Esophagus squamous epithelium (tissue), 4 donors: ENCODE results near the gene TMEM89.

Source experiments
- POLR2A ChIP-seq, 4 donors: fragments of 450-650 bp; IDR thresholded peaks; one replicate each; pipeline ENCODE4 v1.6.1; 2017; ENCODE audit warnings: antibody characterized with exemption in 4 of 4, mild to moderate bottlenecking in 4 of 4, moderate library complexity in 3 of 4
- TF ChIP-seq, protein P1 (sequence below), 6 experiments: fragments of 450-650 bp in 4 of 6; fragments of 200-600 bp in 2 of 6; sonication (generic) in 2 of 6; IDR thresholded peaks; one replicate each; pipeline ENCODE4 v1.5.1; 2016 to 2019; ENCODE audit warnings: antibody characterized with exemption in 6 of 6, mild to moderate bottlenecking in 4 of 6, moderate library complexity in 4 of 6

DNA sequence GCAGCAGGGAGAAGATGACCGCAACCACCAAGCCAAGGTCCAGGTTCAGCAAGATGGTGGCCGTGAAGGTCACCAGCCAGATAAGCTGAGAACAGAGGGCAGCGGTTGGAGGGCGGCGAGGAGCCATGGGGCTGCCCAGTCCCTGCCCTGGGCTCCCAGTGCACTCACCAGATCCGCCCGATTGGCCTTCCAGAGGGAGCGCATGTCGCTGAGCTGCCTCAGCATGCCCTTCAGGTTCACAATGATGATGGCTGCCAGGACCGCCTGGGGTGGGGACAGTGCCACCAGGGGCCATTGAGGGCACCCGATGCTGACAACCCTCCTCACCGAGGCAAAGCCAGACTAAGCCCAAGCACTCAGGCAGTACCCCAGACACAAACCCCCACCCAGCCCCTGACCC is 8.3 kb upstream of the TMEM89 start:
- TF ChIP-seq, protein P1, sequence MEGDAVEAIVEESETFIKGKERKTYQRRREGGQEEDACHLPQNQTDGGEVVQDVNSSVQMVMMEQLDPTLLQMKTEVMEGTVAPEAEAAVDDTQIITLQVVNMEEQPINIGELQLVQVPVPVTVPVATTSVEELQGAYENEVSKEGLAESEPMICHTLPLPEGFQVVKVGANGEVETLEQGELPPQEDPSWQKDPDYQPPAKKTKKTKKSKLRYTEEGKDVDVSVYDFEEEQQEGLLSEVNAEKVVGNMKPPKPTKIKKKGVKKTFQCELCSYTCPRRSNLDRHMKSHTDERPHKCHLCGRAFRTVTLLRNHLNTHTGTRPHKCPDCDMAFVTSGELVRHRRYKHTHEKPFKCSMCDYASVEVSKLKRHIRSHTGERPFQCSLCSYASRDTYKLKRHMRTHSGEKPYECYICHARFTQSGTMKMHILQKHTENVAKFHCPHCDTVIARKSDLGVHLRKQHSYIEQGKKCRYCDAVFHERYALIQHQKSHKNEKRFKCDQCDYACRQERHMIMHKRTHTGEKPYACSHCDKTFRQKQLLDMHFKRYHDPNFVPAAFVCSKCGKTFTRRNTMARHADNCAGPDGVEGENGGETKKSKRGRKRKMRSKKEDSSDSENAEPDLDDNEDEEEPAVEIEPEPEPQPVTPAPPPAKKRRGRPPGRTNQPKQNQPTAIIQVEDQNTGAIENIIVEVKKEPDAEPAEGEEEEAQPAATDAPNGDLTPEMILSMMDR (IDR thresholded peaks at IDR 0.05) = no peak
- TF ChIP-seq POLR2A (IDR thresholded peaks at IDR 0.05) = no peak
